ENCODE data around the gene CHTF8. TPM values are rescaled to one million over a fixed set of nuclear protein-coding genes. Genes with fewer than 3 reads are reported as not detected.

The CHTF8 gene
- total RNA-seq, 1 experiment from 2014 or later: 161 TPM

GRCh38 chr16:69078073-69078472 is 54.3 kb downstream of the CHTF8 start:
- ChIA-PET CTCF (no interaction called here), POLR2A (ENCODE audit: unreplicated experiment) (no interaction called here)
- DNase-seq: no peak
- peak overlapping the region; percentile 56; the same call in 1 of the 2 replicates for H3K27ac ChIP-seq
- peaks cover 24% of the 10 kb centered on the region for H3F3A ChIP-seq (ENCODE audit: insufficient read depth, low read depth)
- no peaks in the 10 kb centered on the region for H3K36me3 ChIP-seq (ENCODE audit: low read depth)
- no peak overlapping the region for H3K4me2 ChIP-seq
- BruUV-seq (replicated peaks): no TSS peak
- no peaks in the 10 kb centered on the region for H3K27me3 ChIP-seq (ENCODE audit: insufficient read depth, low read depth)
- no peak for TF ChIP-seq EZH2 (IDR thresholded peaks at IDR 0.05; ENCODE audit: low read depth)
- no peak for TF ChIP-seq CTCF (conservative IDR thresholded peaks at IDR 0.05)
- no peaks in the 10 kb centered on the region for H3K9me2 ChIP-seq (ENCODE audit: insufficient read depth)
- H4K20me1 ChIP-seq (ENCODE audit: insufficient read depth): no peaks in the 10 kb centered on the region
- no peak overlapping the region for H3K4me3 ChIP-seq
- intact Hi-C loops (cut with micrococcal nuclease; ENCODE audit: unreplicated experiment): loop anchor here (5.0 kb wide), 1 partner anchor 86 kb away; no protein-coding TSS in a partner anchor
- H2AFZ ChIP-seq: no peak overlapping the region
- peaks cover 23% of the 10 kb centered on the region for H3K4me1 ChIP-seq (replicated peaks; ENCODE audit: insufficient read depth)
- no peaks in the 10 kb centered on the region for H3K9me3 ChIP-seq (ENCODE audit: insufficient read depth, low read depth)
- no peaks in the 10 kb centered on the region for H3K79me2 ChIP-seq (ENCODE audit: low read depth)

GRCh38 chr16:69077251-69077650 is 55.1 kb downstream of the CHTF8 start:
- no peak for TF ChIP-seq CTCF (conservative IDR thresholded peaks at IDR 0.05)
- TF ChIP-seq EZH2 (IDR thresholded peaks at IDR 0.05; ENCODE audit: low read depth): no peak
- Histone ChIP-seq H3K79me2 (ENCODE audit: low read depth) (no peaks in the 10 kb centered on the region), H3K27ac (peak overlapping the region; percentile 56), H2AFZ (no peak overlapping the region), H3K4me1 (replicated peaks; ENCODE audit: insufficient read depth) (peaks cover 31% of the 10 kb centered on the region), H4K20me1 (ENCODE audit: insufficient read depth) (no peaks in the 10 kb centered on the region), H3K9me2 (ENCODE audit: insufficient read depth) (no peaks in the 10 kb centered on the region), H3F3A (ENCODE audit: insufficient read depth, low read depth) (peaks cover 32% of the 10 kb centered on the region), H3K4me2 (no peak overlapping the region), H3K4me3 (no peak overlapping the region), H3K36me3 (ENCODE audit: low read depth) (no peaks in the 10 kb centered on the region), H3K9me3 (ENCODE audit: insufficient read depth, low read depth) (no peaks in the 10 kb centered on the region), H3K27me3 (ENCODE audit: insufficient read depth, low read depth) (no peaks in the 10 kb centered on the region)
- ChIA-PET CTCF (no interaction called here), POLR2A (ENCODE audit: unreplicated experiment) (no interaction called here)
- intact Hi-C loops (cut with micrococcal nuclease; ENCODE audit: unreplicated experiment): loop anchor here (5.0 kb wide), 1 partner anchor 85 kb away; no protein-coding TSS in a partner anchor
- BruUV-seq (replicated peaks): no TSS peak
- DNase-seq: peak; percentile 56 to 86

GRCh38 chr16:69073181-69073702 is 59.1 kb downstream of the CHTF8 start:
- CTCF ChIA-PET: interaction anchor here (0.6 to 0.8 kb wide), 3 partner anchors 50 to 341 kb away, joined by 3 to 4 read pairs (median 4); no protein-coding TSS in a partner anchor
- H4K20me1 ChIP-seq (ENCODE audit: insufficient read depth): no peaks in the 10 kb centered on the region
- peak overlapping the region; percentile 54 for H3K4me2 ChIP-seq

More at GRCh38 chr16:69073181-69073702, 59.1 kb downstream of the CHTF8 start:
- no peaks in the 10 kb centered on the region for H3K9me2 ChIP-seq (ENCODE audit: insufficient read depth)
- POLR2A ChIA-PET (ENCODE audit: unreplicated experiment): interaction anchor here (0.7 kb wide), 1 partner anchor 60 kb away, joined by 6 read pairs; no protein-coding TSS in a partner anchor
- no peaks in the 10 kb centered on the region for H3K9me3 ChIP-seq (ENCODE audit: insufficient read depth, low read depth)
- no peaks in the 10 kb centered on the region for H3K36me3 ChIP-seq (ENCODE audit: low read depth)
- DNase-seq: peak; percentile 69 to 94
- peak overlapping the region; percentile 8; the same call in 1 of the 2 replicates for H3K4me3 ChIP-seq
- no peak for TF ChIP-seq CTCF (conservative IDR thresholded peaks at IDR 0.05)
- no peak for TF ChIP-seq EZH2 (IDR thresholded peaks at IDR 0.05; ENCODE audit: low read depth)
- intact Hi-C loops (cut with micrococcal nuclease; ENCODE audit: unreplicated experiment): no loop called here
- peaks cover 38% of the 10 kb centered on the region for H3F3A ChIP-seq (ENCODE audit: insufficient read depth, low read depth)
- H3K27ac ChIP-seq: peak overlapping the region; percentile 85
- no peak overlapping the region for H2AFZ ChIP-seq
- peaks cover 50% of the 10 kb centered on the region for H3K4me1 ChIP-seq (replicated peaks; ENCODE audit: insufficient read depth)
- no peaks in the 10 kb centered on the region for H3K27me3 ChIP-seq (ENCODE audit: insufficient read depth, low read depth)
- no peaks in the 10 kb centered on the region for H3K79me2 ChIP-seq (ENCODE audit: low read depth)
- BruUV-seq (replicated peaks): no TSS peak

Measured in PC-9 (cell line).